Stimulated activated CD4-positive, alpha-beta T cell treated with anti-CD3 and anti-CD28 coated beads, Interleukin-2, amount 100 ng/mL, for 48 hours (primary cell): ENCODE results near the gene MYO1B.
A peak's percentile ranks its signal among the peaks of the same experiment; 100 is the strongest.

Experiments used
- DNase-seq, 2 donors: peaks; one replicate each; pipeline ENCODE4 v3.0.0-alpha.2; 2020

Gene MYO1B

GRCh38 chr2:191374366-191374765, 129.2 kb downstream of the MYO1B start:
- DNase-seq = no peak

- DNase-seq = no peak
Observed at GRCh38 chr2:191374939-191375338, 129.7 kb downstream of the MYO1B start.

- DNase-seq = peak; percentile 6 to 12
Observed at GRCh38 chr2:191376981-191377629, 131.9 kb downstream of the MYO1B start.

GRCh38 chr2:191379375-191379774, 134.2 kb downstream of the MYO1B start:
- DNase-seq = no peak

DNA sequence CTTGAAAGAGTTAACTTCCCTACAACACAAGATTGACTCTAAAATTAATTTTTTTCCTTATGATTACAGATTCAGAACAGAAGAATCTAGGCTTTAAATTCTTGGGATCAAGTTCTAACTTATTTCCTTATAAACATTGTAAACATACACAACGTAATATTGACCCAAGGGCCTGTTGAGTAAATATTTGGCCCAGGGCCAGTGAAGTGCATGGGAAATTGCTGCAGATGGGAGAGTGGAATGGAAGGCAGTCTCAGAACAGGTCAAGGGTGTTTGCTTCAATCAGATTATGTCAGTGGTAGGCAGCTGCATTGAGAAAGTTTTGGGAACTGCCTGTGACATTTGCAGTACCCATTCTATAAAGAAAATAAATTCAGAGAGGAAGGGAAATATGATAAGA, 137.6 kb downstream of the MYO1B start:
- DNase-seq = no peak

- no peak for DNase-seq
Observed at GRCh38 chr2:191383486-191383885, 138.3 kb downstream of the MYO1B start.

DNA sequence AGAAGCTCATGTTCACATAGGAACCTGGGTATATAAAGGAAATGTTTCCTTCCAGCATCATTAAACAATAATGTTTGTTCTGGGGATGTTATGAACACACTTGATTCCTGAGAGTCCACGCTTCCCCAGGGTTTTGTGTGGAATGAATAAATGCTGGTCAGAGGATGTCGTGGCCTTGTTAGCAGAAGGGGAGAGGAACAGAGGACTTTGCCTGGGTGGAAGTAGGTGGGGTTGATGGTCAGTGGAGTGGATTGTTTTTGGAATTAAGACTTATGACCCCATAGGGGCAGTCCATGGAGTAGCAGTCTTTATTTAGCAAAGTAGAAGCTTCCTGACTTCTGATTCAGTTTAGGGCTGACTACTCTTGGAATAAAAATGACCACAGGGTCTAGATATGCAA, 139.6 kb downstream of the MYO1B start:
- no peak for DNase-seq

GRCh38 chr2:191385416-191386160, 140.4 kb downstream of the MYO1B start:
- DNase-seq = no peak

- no peak for DNase-seq
Observed at GRCh38 chr2:191386938-191387536, 141.8 kb downstream of the MYO1B start.

DNA sequence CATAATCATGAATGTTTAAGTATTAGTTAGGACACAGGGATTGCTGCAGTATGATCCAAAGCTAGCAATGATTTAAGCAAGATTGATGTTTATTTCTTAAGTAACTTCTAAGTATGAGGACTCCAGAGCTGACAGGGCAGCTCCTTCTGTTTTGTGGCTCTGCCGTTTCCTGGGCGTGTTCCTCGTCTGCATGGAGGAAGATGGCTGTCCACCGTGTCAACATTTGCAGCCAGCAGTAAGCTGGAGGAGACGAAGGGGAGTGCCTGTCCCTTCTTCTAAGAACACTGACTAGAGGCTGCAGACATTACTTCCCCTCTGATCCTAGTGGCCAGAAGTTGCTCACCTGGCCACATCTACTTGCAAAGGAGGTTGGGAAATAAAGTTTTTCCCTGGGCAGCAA, 144.1 kb downstream of the MYO1B start:
- no peak for DNase-seq

- no peak for DNase-seq
Observed at GRCh38 chr2:191391171-191391570, 146.0 kb downstream of the MYO1B start.

- no peak for DNase-seq
Observed at GRCh38 chr2:191394043-191394442, 148.8 kb downstream of the MYO1B start.

DNA sequence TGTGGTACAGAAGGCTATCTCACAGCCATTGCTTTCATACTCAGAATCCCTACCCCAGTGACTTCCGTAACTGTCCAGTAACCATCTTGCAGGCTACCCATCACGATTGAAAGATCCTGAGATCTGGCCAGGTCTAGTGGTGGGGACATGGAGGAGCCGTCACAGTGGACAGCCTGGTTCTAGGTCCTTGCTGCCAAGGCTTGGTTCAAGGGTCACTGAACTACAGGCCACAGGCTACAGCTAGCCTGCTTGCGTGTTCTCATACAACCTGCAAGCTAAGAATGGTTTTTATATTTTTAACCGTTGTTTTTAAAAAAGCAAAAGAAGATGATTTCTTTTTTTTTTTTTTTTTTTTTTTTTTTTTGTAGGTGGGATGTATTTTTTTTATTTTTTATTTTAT, 151.6 kb downstream of the MYO1B start:
- DNase-seq = no peak

DNA sequence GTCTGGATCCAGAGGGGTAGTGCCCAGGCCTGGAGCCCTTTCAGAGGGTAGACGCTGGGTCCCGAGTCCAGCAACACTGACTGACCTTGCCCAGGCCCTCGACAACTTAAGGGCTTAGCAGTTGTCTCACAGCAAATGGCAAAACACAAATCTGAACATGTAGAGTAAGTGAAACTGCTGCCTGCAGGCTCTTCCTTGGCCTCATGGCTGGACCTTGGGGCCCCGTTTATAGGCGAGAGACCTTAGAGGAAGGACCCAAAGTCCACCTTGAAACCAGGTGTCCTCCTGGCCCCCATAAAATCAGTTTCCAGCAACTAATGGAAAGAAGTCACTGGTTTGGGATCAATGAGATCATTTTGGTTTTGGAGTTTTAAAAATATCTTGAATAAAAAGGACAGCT, 154.4 kb downstream of the MYO1B start:
- DNase-seq = no peak

- DNase-seq = no peak
Observed at GRCh38 chr2:191401287-191401686, 156.1 kb downstream of the MYO1B start.

DNA sequence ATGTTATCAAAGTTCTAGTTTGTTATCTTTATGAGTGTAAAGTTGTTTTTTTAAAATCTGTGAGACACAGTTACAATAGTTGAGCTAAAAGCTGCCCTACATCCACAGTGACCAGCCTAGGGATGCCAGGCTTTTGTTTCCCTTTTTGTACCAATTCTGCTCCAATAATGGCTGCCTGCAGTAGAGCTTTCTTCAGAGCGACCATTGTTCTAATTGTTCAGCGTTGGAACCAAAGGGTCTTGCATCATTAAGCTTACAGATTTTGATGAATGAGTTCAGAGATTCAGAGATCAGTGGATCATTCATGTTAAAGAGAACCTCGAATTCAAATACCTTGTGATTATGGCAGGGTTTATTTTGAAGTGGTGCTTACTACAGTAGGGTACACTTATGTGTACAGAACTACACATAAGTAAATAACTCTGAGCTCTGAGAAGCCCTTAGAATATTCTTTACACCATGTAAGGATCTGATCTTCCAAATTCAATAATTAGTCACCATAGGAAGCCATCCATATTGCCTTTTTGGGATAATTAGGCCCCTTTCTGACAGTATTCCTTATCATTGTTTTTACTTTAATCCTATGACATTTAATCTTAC, 157.9 kb downstream of the MYO1B start:
- no peak for DNase-seq

- DNase-seq = no peak
Observed at GRCh38 chr2:191404568-191404991, 159.4 kb downstream of the MYO1B start.

GRCh38 chr2:191405546-191405945, 160.3 kb downstream of the MYO1B start:
- no peak for DNase-seq

GRCh38 chr2:191410646-191411436, 165.6 kb downstream of the MYO1B start:
- no peak for DNase-seq

DNA sequence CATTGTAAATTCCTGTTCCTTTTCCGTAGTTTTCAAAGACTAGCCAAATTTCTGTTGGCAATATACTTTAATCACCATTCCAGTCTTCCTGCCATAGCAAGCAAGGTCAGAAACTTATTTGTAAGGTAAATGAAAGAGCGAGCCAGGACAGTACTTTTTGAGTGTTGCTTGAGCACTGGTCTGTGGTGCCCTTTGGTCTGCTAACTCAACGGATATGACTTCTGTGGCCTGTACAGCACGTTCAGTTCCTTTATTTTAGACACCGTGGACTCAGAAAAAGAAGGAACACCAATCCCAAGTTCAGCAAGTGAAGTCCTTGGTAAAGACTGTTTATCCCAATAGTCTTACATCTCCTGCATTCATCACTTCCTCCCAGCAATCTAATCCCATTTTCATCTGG, 166.3 kb downstream of the MYO1B start:
- no peak for DNase-seq

- no peak for DNase-seq
Observed at GRCh38 chr2:191412353-191412752, 167.1 kb downstream of the MYO1B start.

GRCh38 chr2:191415101-191415500, 169.9 kb downstream of the MYO1B start:
- no peak for DNase-seq

- DNase-seq = no peak
Observed at GRCh38 chr2:191415858-191416257, 170.7 kb downstream of the MYO1B start.
